GM12873 (cell line): Measurements from ENCODE around the gene ZSWIM3.
A peak's percentile ranks its signal among the peaks of the same experiment; 100 is the strongest.

Experiments
- TF ChIP-seq, protein P1 (sequence below): IDR thresholded peaks from 2 replicates; pipeline ENCODE4 v1.5.1; 2012; ENCODE audit warnings: low read depth, mild to moderate bottlenecking, moderate library complexity, low read length, control low read depth; ENCODE audit not compliant: insufficient read depth; ENCODE audit errors: missing control alignments

ZSWIM3 gene

DNA sequence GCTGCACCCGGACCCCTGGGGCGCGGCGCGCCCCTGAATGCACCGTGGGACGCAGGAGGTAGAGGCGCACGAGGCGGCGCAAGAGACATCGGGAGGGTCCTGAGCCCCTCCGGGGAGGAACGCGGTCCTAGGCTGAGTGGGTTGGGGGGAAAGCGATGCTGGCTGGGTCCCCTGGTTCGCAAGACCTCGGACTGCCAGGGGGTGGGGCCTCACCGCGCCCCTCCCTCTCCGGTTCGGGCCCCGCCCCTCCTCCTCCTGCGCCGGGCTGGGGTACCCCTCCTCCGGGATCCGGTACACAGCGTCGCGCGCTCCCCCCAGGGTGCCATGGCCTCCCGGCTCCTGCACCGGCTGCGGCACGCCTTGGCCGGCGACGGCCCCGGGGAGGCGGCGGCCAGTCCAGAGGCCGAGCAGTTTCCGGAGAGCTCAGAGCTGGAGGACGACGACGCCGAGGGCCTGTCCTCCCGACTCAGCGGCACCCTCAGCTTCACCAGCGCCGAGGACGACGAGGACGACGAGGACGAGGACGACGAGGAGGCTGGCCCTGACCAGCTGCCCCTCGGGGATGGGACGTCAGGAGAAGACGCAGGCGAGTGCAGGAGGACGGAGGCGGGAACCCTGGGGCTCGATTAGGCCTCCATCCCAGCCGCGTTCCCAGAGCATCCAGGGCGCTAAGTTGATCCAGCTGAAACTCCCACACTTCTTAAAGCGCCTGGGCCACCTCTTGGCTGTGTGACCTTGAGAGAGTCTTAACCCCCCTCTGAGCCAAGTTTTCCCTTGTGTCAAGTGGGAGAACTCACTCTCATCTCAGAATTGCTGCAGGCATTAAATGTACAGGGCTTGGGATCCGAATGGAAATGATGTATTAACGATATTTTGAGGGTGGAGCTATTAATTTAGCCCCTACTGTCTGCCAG is 23.3 kb upstream of the ZSWIM3 start:
- TF ChIP-seq, protein P1, sequence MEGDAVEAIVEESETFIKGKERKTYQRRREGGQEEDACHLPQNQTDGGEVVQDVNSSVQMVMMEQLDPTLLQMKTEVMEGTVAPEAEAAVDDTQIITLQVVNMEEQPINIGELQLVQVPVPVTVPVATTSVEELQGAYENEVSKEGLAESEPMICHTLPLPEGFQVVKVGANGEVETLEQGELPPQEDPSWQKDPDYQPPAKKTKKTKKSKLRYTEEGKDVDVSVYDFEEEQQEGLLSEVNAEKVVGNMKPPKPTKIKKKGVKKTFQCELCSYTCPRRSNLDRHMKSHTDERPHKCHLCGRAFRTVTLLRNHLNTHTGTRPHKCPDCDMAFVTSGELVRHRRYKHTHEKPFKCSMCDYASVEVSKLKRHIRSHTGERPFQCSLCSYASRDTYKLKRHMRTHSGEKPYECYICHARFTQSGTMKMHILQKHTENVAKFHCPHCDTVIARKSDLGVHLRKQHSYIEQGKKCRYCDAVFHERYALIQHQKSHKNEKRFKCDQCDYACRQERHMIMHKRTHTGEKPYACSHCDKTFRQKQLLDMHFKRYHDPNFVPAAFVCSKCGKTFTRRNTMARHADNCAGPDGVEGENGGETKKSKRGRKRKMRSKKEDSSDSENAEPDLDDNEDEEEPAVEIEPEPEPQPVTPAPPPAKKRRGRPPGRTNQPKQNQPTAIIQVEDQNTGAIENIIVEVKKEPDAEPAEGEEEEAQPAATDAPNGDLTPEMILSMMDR, result no peak

DNA sequence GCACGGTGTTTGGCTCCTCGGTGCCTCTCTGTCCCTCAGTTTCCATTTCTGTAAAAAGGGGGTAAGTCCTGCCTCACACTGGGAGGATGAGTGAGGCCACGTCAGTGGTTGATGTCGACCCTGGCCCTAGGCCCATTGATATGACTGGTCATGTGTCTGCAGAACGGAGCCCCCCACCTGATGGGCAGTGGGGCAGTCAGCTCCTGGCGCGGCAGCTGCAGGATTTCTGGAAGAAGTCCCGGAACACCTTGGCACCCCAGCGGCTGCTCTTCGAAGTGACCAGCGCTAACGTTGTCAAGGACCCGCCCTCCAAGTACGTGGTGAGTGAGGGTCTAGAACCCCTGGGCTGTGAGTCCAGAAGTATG is 22.6 kb upstream of the ZSWIM3 start:
- TF ChIP-seq, protein P1, result no peak

DNA sequence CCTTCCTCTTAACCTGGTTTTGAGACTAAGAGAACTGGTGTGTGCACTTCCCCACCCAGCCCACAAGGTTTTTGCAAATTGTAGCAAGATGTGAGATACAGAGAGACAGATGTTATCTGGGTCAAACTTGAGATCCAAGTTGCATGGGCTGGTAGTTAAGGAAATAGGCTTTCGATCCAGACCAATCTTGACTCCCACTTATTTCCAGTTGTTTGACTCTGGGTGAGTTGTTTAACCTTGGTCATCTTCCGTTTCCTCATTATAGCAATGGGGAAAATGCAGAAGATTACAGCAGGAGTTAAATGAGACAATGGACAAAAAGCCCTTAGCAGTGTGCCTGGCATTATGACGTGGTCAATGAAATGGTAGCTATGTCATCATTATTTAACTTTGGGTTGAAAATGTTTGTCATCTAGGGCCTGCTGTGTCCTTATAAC is 22.1 kb upstream of the ZSWIM3 start:
- TF ChIP-seq, protein P1, result peak; percentile 16

DNA sequence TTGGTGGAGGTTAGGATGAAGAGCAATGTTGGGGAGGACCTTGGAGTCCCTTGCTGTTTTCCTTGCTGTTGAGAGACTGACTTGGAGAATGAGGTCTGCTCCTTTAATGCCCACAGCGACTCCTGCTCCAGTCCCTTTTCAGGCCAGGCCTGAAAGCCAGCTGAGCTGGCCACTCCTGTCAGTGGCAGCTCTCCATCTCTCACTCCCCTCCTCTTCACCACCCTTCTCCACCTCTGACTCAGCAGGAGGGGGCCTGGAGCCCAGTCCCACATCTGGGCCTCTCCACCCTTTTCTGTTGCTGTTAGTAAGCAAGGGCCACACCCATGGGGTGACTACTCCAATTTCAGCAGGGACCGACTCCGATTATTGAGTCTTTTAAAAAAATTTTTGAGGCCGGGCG is 21.6 kb upstream of the ZSWIM3 start:
- TF ChIP-seq, protein P1, result no peak

DNA sequence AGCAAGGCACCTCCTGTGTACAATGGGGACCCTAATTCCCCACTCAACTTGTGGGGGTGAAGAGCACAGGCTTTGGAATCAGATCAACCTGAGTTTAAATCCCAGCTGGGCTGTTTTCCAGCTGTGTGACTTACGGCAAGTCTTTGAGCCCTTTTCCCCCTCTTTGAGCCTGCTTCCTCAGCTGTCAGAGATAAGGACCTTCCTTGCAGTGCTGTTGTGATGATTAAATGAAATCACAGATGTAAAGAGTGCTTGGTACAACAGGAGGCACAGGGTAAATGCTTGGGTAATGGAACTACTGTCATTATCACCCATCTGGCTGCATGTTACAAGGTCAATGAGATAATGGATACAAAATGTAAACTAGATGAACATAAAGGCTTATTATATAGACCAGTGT is 20.6 kb upstream of the ZSWIM3 start:
- TF ChIP-seq, protein P1, result no peak

DNA sequence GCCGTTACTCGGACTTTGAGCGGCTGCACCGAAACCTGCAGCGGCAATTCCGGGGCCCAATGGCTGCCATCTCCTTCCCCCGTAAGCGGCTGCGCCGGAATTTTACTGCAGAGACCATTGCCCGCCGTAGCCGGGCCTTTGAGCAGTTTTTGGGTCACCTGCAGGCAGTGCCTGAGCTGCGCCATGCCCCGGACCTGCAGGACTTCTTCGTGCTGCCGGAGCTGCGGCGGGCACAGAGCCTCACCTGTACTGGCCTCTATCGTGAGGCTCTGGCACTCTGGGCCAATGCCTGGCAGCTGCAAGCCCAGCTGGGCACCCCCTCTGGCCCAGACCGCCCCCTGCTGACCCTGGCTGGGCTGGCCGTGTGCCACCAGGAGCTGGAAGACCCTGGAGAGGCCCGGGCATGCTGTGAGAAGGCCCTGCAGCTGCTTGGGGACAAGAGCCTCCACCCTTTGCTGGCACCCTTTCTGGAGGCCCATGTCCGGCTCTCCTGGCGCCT is 16.7 kb upstream of the ZSWIM3 start:
- TF ChIP-seq, protein P1, result no peak

DNA sequence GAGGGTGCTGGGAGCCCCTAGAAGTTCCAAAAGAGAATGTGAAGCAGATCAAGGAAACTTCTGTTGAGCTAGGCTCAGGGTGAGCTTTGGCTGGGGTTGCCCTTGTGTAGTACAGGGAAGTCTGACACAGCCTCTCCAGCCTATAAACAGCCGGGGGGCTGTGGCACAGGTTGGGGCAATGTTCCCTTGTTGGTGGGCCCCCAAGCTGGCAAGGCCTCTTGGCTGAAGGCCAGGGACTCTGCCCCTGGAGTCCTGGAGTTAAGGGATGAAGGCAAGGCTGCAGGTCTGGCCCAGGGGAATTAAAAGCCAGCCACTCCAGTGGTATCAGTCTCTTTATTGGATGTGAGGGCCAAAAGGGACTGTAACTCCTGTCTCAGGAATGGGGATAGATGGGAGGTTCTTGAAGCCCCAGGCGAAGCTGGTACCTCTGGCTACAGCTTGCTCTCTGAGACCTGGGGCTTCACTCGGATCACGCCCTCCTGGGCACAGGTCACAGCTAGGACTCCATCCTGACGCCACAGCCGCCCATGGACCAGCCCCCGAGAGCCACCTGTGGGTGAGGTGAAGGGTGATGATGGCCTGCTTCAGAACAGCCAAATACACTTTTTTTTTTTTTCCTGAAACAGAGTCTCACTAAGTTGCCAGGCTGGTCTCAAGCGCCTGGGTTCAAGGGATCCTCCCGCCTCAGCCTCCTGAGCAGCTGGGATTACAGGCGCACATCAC is 15.8 kb upstream of the ZSWIM3 start:
- TF ChIP-seq, protein P1, result no peak
